ENCODE results near the gene THPO.

The THPO gene

DNA sequence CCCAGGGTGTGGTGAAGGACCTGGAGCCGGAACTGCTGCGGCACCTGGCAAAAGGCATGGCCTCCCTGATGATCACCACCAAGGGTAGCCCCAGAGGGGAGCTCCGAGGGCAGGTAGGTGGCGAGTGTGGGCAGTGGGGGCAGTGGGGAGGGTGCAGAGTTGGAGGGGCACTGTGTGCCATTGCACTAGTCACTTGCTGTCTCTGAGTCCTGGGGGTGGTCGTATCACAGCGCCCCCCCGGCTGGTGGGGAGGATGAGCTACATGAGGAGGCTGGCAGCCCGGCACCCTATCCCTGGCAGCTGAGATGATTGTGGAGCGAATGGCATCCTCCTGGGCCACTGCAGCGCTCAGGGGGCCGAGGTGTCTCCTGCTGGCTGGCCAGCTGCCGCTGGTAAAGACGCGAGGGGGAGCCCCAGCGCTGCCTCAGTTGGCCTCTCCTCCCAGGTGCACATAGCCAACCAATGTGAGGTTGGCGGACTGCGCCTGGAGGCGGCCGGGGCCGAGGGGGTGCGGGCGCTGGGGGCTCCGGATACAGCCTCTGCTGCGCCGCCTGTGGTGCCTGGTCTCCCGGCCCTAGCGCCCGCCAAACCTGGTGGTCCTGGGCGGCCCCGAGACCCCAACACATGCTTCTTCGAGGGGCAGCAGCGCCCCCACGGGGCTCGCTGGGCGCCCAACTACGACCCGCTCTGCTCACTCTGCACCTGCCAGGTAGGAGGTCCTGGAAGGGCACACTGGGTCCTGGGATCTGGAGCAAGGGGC lies 8.2 kb upstream of the THPO start:
- no peak for DNase-seq (ENCODE audit: low read depth)
- H3K4me3 ChIP-seq (replicated peaks; ENCODE audit: low read depth, low read length) = no peak overlapping the region
- TF ChIP-seq, protein P1, sequence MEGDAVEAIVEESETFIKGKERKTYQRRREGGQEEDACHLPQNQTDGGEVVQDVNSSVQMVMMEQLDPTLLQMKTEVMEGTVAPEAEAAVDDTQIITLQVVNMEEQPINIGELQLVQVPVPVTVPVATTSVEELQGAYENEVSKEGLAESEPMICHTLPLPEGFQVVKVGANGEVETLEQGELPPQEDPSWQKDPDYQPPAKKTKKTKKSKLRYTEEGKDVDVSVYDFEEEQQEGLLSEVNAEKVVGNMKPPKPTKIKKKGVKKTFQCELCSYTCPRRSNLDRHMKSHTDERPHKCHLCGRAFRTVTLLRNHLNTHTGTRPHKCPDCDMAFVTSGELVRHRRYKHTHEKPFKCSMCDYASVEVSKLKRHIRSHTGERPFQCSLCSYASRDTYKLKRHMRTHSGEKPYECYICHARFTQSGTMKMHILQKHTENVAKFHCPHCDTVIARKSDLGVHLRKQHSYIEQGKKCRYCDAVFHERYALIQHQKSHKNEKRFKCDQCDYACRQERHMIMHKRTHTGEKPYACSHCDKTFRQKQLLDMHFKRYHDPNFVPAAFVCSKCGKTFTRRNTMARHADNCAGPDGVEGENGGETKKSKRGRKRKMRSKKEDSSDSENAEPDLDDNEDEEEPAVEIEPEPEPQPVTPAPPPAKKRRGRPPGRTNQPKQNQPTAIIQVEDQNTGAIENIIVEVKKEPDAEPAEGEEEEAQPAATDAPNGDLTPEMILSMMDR (IDR thresholded peaks at IDR 0.05; ENCODE audit: low read length, missing control alignments) = no peak

GRCh38 chr3:184384856-184385422 lies 6.9 kb upstream of the THPO start:
- TF ChIP-seq, protein P1 (IDR thresholded peaks at IDR 0.05; ENCODE audit: low read length, missing control alignments) = no peak
- H3K4me3 ChIP-seq (replicated peaks; ENCODE audit: low read depth, low read length) = no peak overlapping the region
- no peak for DNase-seq (ENCODE audit: low read depth)

DNA sequence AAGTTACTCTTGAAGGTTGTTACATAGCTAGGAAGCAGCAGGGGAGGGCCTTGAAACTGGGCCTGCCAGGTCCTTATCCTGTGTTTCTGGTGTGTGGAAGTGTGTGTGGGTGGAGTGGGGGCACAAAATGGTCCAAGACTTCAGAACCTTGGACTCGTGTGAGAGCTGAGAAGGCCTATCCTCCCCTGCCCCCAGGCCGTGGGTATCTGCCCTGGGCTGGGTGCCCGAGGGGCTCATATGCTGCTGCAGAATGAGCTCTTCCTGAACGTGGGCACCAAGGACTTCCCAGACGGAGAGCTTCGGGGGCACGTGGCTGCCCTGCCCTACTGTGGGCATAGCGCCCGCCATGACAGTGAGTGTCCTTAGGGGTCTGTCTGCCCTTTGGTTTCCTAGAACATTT lies 6.3 kb upstream of the THPO start:
- TF ChIP-seq, protein P1 (IDR thresholded peaks at IDR 0.05; ENCODE audit: low read length, missing control alignments) = no peak
- H3K4me3 ChIP-seq (replicated peaks; ENCODE audit: low read depth, low read length) = no peak overlapping the region
- no peak for DNase-seq (ENCODE audit: low read depth)

- TF ChIP-seq, protein P1 (IDR thresholded peaks at IDR 0.05; ENCODE audit: low read length, missing control alignments) = no peak
- no peak overlapping the region for H3K4me3 ChIP-seq (replicated peaks; ENCODE audit: low read depth, low read length)
- DNase-seq (ENCODE audit: low read depth) = no peak
These were observed 5.2 kb upstream of the THPO start for GRCh38 chr3:184383033-184383740.

- TF ChIP-seq, protein P1 (IDR thresholded peaks at IDR 0.05; ENCODE audit: low read length, missing control alignments) = no peak
- H3K4me3 ChIP-seq (replicated peaks; ENCODE audit: low read depth, low read length) = no peak overlapping the region
- no peak for DNase-seq (ENCODE audit: low read depth)
These were observed 4.5 kb upstream of the THPO start for GRCh38 chr3:184382326-184383032.

- no peak overlapping the region for H3K4me3 ChIP-seq (replicated peaks; ENCODE audit: low read depth, low read length)
- TF ChIP-seq, protein P1 (IDR thresholded peaks at IDR 0.05; ENCODE audit: low read length, missing control alignments) = no peak
- no peak for DNase-seq (ENCODE audit: low read depth)
These were observed 3.5 kb upstream of the THPO start for GRCh38 chr3:184381261-184382224.
